A673 (cell line): ENCODE measurements around the gene ST3GAL4.

Experiments
- CTCF ChIP-seq: fragments of 300-800, 200-600 bp; sonication (generic); conservative IDR thresholded peaks from 2 replicates; pipeline ENCODE4 v1.5.1; 2017; ENCODE audit warnings: low read depth, mild to moderate bottlenecking, antibody characterized with exemption, low read length, moderate library complexity, mixed read lengths
- EZH2 ChIP-seq: fragments of 200-600 bp; sonication (generic); IDR thresholded peaks from 2 replicates; pipeline ENCODE4 v1.6.1; 2017; ENCODE audit warnings: borderline replicate concordance, low read depth, mild to moderate bottlenecking, mixed read lengths, antibody characterized with exemption, low read length; ENCODE audit not compliant: poor library complexity, severe bottlenecking

- no peak for TF ChIP-seq CTCF
- no peak for TF ChIP-seq EZH2
Measured at GRCh38 chr11:126359431-126360048, 4.1 kb downstream of the ST3GAL4 start.
